Measurements from ENCODE around the gene PDGFB. TPM values are rescaled to one million over a fixed set of nuclear protein-coding genes. Genes with fewer than 3 reads are reported as not detected.
A peak's percentile ranks its signal among the peaks of the same experiment; 100 is the strongest.
"Not testable (repeated sequence)": the region's sequence is repeated elsewhere in the genome, so short reads cannot be mapped to it uniquely, and the experiment has no call there.

PDGFB gene
- total and polyA plus RNA-seq, 12 donors: 9.9 to 45.6 (median 18.5) TPM

DNA sequence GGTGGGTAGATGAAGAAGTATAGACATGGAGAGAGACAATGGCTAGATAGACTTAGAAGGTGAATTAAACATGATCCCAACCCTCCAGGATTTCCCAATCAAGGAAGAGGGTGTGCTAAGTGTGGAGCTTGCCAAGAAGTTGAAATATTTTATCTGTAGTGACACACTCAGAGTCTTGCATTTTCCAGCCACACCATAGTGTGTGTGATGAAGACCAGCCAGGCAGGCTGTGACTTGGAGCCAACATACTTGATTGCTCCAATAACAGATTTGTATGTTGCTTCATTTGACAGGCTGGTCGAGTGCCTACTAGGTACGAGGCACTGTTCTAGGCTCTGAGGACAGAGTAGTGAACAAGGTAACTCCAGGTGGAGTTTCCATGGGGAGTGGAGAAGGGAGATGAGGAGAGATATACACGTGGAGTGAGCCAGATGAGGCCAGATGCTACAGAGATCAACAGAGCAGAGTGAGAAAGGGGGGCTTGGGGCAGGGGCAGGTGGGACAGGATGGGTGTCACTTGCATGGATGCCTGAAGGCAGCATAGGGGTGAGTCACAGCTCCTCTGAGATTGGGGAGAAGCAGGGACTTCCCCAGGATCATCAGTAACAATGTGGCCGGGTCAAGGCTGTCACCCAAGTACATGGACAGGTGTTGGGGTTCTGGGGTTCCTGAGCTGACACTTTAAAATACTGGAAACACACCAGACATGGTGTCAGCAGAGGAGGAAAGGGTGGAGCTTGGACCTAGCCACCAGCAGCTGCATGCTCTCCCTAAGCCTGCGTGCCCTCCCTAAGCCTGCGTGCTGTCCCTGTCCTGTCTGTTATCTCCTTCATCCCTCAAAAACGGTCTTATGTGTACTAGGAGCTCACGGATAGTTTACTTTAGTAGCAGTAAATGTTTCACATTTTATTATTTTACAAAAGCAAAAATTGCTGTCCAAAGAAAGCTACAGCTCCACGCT lies 23.6 kb downstream of the PDGFB start:
- intact Hi-C loops (cut with DNase I): loop anchor here in 1 of 10 donors (5.0 kb wide), 1 partner anchor 34 kb away; no protein-coding TSS in a partner anchor

DNA sequence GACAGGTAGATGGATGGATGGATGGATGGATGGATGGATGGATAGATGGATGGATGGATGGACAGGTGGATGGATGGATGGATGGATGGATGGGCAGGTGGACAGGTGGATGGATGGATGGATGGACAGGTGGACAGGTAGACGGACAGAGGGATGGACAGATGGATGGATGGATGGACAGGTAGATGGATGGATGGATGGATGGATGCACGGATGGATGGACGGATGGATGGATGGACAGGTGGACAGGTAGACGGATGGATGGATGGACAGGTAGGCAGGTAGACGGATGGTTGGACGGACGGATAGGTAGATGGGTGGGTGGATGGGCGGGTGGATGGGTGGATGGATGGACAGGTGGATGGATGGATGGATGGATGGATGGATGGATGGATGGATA lies 24.3 kb downstream of the PDGFB start:
- intact Hi-C loops (cut with DNase I): loop anchor here in 1 of 10 donors (5.0 kb wide), 1 partner anchor 33 kb away; no protein-coding TSS in a partner anchor
- Histone ChIP-seq H3K27me3 (no peaks in the 10 kb centered on the region), H3K36me3 (peaks cover 0 to 44% (median 30%) of the 10 kb centered on the region in 9 donors), H3K4me1 (peaks cover 0 to 14% (median 10%) of the 10 kb centered on the region in 9 donors), H3K27ac (no peak overlapping the region), H3K9me3 (peaks cover 0 to 7% (median 0%) of the 10 kb centered on the region in 11 donors), H3K4me3 (no peak overlapping the region)
- TF ChIP-seq, protein P1, sequence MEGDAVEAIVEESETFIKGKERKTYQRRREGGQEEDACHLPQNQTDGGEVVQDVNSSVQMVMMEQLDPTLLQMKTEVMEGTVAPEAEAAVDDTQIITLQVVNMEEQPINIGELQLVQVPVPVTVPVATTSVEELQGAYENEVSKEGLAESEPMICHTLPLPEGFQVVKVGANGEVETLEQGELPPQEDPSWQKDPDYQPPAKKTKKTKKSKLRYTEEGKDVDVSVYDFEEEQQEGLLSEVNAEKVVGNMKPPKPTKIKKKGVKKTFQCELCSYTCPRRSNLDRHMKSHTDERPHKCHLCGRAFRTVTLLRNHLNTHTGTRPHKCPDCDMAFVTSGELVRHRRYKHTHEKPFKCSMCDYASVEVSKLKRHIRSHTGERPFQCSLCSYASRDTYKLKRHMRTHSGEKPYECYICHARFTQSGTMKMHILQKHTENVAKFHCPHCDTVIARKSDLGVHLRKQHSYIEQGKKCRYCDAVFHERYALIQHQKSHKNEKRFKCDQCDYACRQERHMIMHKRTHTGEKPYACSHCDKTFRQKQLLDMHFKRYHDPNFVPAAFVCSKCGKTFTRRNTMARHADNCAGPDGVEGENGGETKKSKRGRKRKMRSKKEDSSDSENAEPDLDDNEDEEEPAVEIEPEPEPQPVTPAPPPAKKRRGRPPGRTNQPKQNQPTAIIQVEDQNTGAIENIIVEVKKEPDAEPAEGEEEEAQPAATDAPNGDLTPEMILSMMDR (IDR thresholded peaks at IDR 0.05): no peak
- ATAC-seq (no peak), DNase-seq (no peak)
- 96% methylated on average over 8 of the region's 8 CpGs for WGBS, 2 donors

More for the DNA sequence above, 23.6 kb downstream of the PDGFB start:
- Histone ChIP-seq H3K27ac (peak overlapping the region in 4 of 10 donors; percentile 25 to 53 (median 35)), H3K4me1 (peaks cover 0 to 14% (median 10%) of the 10 kb centered on the region in 9 donors), H3K9me3 (peaks cover 0 to 7% (median 0%) of the 10 kb centered on the region in 11 donors), H3K36me3 (peaks cover 0 to 48% (median 36%) of the 10 kb centered on the region in 9 donors), H3K4me3 (no peak overlapping the region), H3K27me3 (no peaks in the 10 kb centered on the region)
- TF ChIP-seq, protein P1 (IDR thresholded peaks at IDR 0.05): no peak
- ATAC-seq: peak in 7 of 8 donors; percentile 39 to 87 (median 69)
- DNase-seq: no peak
- 41 to 48% methylated on average over 9 of the region's 9 CpGs for WGBS, 2 donors

DNA sequence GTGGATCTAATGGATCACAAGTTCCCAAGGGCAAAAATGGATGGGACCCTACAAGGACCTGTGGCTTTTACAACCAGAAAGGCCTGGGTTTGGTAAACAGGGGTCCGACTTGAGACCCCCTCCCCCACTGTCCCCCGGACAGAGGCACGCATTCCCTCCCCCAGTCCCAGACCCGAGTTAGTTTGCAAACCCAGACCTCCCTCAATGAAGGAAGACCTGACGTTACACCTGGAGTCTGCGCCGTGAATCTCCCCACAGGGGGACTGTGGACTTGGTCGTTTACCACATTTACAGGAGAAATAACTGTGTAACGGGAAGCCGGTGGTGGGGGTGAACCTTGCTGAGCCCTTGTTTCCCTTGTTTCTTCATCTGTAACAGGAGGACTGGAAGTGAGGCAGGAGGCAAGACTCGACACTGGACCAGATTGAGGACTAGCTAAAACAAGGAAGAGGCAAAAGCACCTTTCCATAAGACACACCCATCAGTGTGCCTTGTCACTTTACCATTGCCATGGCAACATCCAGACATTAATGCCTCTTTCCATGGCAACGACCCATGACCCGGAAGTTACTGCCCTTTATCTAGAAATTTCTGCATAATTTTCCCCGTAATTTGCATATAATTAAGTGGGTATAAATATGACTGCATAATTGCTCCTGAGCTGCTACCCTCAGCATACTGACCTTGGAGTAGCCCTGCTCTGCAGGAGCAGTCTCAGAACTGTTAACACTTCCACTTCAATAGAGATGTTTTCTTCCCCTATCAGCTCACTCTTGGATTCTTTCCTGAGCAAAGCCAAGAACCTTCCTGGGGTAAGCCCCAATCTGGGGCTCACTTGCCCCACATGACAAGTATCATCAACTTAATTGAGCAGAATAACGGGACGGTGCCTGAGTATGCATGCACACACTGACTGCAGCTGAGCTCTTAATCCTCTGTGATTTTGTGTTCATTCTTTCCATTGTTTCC lies 25.4 kb downstream of the PDGFB start:
- ATAC-seq (no peak), DNase-seq (no peak)
- Histone ChIP-seq H3K27me3 (no peaks in the 10 kb centered on the region), H3K4me1 (peaks cover 0 to 14% (median 10%) of the 10 kb centered on the region in 9 donors), H3K9me3 (peaks cover 0 to 7% (median 0%) of the 10 kb centered on the region in 11 donors), H3K4me3 (no peak overlapping the region), H3K36me3 (peaks cover 0 to 44% (median 19%) of the 10 kb centered on the region in 9 donors), H3K27ac (no peak overlapping the region)
- intact Hi-C loops (cut with DNase I): loop anchor here in 1 of 10 donors (5.0 kb wide), 1 partner anchor 32 kb away; no protein-coding TSS in a partner anchor
- WGBS, 2 donors: 70 to 74% methylated on average over 16 of the region's 16 CpGs
- TF ChIP-seq, protein P1 (IDR thresholded peaks at IDR 0.05): no peak

DNA sequence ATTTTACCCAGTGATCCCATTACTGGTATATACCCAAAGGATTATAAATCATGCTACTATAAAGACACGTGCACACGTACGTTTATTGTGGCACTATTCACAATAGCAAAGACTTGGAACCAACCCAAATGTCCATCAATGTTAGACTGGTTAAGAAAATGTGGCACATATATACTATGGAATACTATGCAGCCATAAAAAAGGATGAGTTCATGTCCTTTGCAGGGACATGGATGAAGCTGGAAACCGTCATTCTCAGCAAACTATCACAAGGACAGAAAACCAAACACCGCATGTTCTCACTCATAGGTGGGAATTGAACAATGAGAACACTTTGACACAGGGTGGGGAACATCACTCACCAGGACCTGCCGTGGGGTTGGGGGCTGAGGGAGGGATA lies 26.4 kb downstream of the PDGFB start:
- peaks cover 0 to 14% (median 10%) of the 10 kb centered on the region in 9 donors for H3K4me1 ChIP-seq
- H3K4me3 ChIP-seq; intact Hi-C loops (cut with DNase I); H3K9me3 ChIP-seq; H3K27ac ChIP-seq; H3K27me3 ChIP-seq; DNase-seq; ATAC-seq: not testable (repeated sequence)
- 85 to 94% methylated on average over 6 of the region's 6 CpGs for WGBS, 2 donors
- peaks cover 0 to 44% (median 10%) of the 10 kb centered on the region in 9 donors for H3K36me3 ChIP-seq

Measured in heart right ventricle (tissue), 16 donors.